H9 (cell line): ENCODE results near the gene GRK4. TPM values are rescaled to one million over a fixed set of nuclear protein-coding genes. Genes with fewer than 3 reads are reported as not detected.

Experiments
- DNase-seq: peaks from one replicate; pipeline ENCODE4 v3.0.0-alpha.2; 2017
- H2AFZ ChIP-seq: one replicate; pipeline ENCODE4 v1.6.1; 2013; ENCODE audit warnings: mild to moderate bottlenecking, low read length, control low read depth, moderate library complexity
- H2AK5ac ChIP-seq: 2 replicates; pipeline ENCODE4 v1.6.1; 2013; ENCODE audit warnings: low read length, control low read depth, mixed read lengths; ENCODE audit not compliant: insufficient read length
- H2BK120ac ChIP-seq: one replicate; pipeline ENCODE4 v1.6.1; 2013; ENCODE audit warnings: low read depth, mild to moderate bottlenecking, low read length, control low read depth, inconsistent platforms; ENCODE audit not compliant: poor library complexity, severe bottlenecking
- H2BK12ac ChIP-seq: 2 replicates; pipeline ENCODE4 v1.6.1; 2013; ENCODE audit warnings: low read length, control low read depth, mixed read lengths, low read depth; ENCODE audit not compliant: insufficient read length
- H2BK15ac ChIP-seq: 2 replicates; pipeline ENCODE4 v1.6.1; 2013; ENCODE audit warnings: low read depth, low read length, control low read depth
- H2BK20ac ChIP-seq: one replicate; pipeline ENCODE4 v1.6.1; 2013; ENCODE audit warnings: low read depth, mild to moderate bottlenecking, low read length, control low read depth, inconsistent platforms; ENCODE audit not compliant: poor library complexity, severe bottlenecking
- H2BK5ac ChIP-seq: 2 replicates; pipeline ENCODE4 v1.6.1; 2013; ENCODE audit warnings: low read length, control low read depth, mixed read lengths; ENCODE audit not compliant: insufficient read length
- H3K14ac ChIP-seq: 2 replicates; pipeline ENCODE4 v1.6.1; 2013; ENCODE audit warnings: low read length, control low read depth; ENCODE audit not compliant: insufficient read depth
- H3K18ac ChIP-seq: 2 replicates; pipeline ENCODE4 v1.6.1; 2013; ENCODE audit warnings: low read depth, mild to moderate bottlenecking, mixed read lengths, low read length, control low read depth; ENCODE audit not compliant: insufficient read length
- H3K23ac ChIP-seq: 2 replicates; pipeline ENCODE4 v1.6.1; 2013; ENCODE audit warnings: low read length, control low read depth, mixed read lengths, low read depth; ENCODE audit not compliant: insufficient read length
- H3K23me2 ChIP-seq: 2 replicates; pipeline ENCODE4 v1.6.1; 2013; ENCODE audit warnings: low read depth, mild to moderate bottlenecking, mixed read lengths, low read length, control low read depth; ENCODE audit not compliant: insufficient read length, poor library complexity, severe bottlenecking
- H3K27ac ChIP-seq: 2 replicates; pipeline ENCODE4 v1.5.1; 2013; ENCODE audit warnings: low read length, control low read depth, mixed read lengths, low read depth; ENCODE audit not compliant: insufficient read length
- H3K27me3 ChIP-seq: 2 replicates; pipeline ENCODE4 v1.6.1; 2013; ENCODE audit warnings: low read length, control low read depth, inconsistent platforms; ENCODE audit not compliant: insufficient read depth
- H3K4ac ChIP-seq: 2 replicates; pipeline ENCODE4 v1.6.1; 2013; ENCODE audit warnings: low read depth, mild to moderate bottlenecking, control low read depth, inconsistent platforms, low read length, moderate library complexity
- H3K4me1 ChIP-seq: 2 replicates; pipeline ENCODE4 v1.6.1; 2013; ENCODE audit warnings: low read length, control low read depth, inconsistent platforms; ENCODE audit not compliant: insufficient read depth
- H3K4me2 ChIP-seq: 2 replicates; pipeline ENCODE4 v1.6.1; 2013; ENCODE audit warnings: low read length, control low read depth, mixed read lengths; ENCODE audit not compliant: insufficient read length, insufficient read depth
- H3K56ac ChIP-seq: 2 replicates; pipeline ENCODE4 v1.6.1; 2013; ENCODE audit warnings: low read depth, mild to moderate bottlenecking, mixed read lengths, low read length, control low read depth; ENCODE audit not compliant: insufficient read length
- H3K79me1 ChIP-seq: 2 replicates; pipeline ENCODE4 v1.6.1; 2013; ENCODE audit warnings: low read depth, mild to moderate bottlenecking, moderate library complexity, low read length, control low read depth, inconsistent platforms; ENCODE audit not compliant: insufficient read depth, poor library complexity, severe bottlenecking
- H3K79me2 ChIP-seq: 2 replicates; pipeline ENCODE4 v1.6.1; 2013; ENCODE audit warnings: low read length, control low read depth, inconsistent platforms; ENCODE audit not compliant: insufficient read depth
- H3K9ac ChIP-seq: 2 replicates; pipeline ENCODE4 v1.6.1; 2013; ENCODE audit warnings: low read length, control low read depth, mixed read lengths; ENCODE audit not compliant: insufficient read length; ENCODE audit errors: extremely low read depth
- H3K9me3 ChIP-seq: one replicate; pipeline ENCODE4 v1.6.1; 2013; ENCODE audit warnings: low read depth, low read length, inconsistent platforms; ENCODE audit not compliant: control insufficient read depth
- H3T11ph ChIP-seq: one replicate; pipeline ENCODE4 v1.6.1; 2013; ENCODE audit warnings: mild to moderate bottlenecking, low read length, control low read depth, inconsistent platforms
- H4K20me1 ChIP-seq: one replicate; pipeline ENCODE4 v1.6.1; 2013; ENCODE audit not compliant: control insufficient read depth, insufficient read length, insufficient read depth
- H4K5ac ChIP-seq: 2 replicates; pipeline ENCODE4 v1.6.1; 2013; ENCODE audit warnings: low read depth, mild to moderate bottlenecking, mixed read lengths, low read length, control low read depth; ENCODE audit not compliant: insufficient read length
- H4K8ac ChIP-seq: replicated peaks from 2 replicates; pipeline ENCODE4 v1.6.1; 2013; ENCODE audit warnings: low read length, control low read depth, mixed read lengths, low read depth; ENCODE audit not compliant: insufficient read length
- H4K91ac ChIP-seq: 2 replicates; pipeline ENCODE4 v1.6.1; 2013; ENCODE audit warnings: low read depth, mild to moderate bottlenecking, moderate library complexity, mixed read lengths, low read length, control low read depth; ENCODE audit not compliant: insufficient read length
- H3K27ac Mint-ChIP-seq, 3 experiments: 2 replicates in 2 of 3; 3 replicates in 1 of 3; pipeline ENCODE4 v1.8.0; 2020 to 2021; ENCODE audit warnings: mixed read lengths in 3 of 3, mild to moderate bottlenecking in 1 of 3, moderate library complexity in 1 of 3
- H3K27me3 Mint-ChIP-seq: 2 replicates; pipeline ENCODE4 v1.8.0; 2021; ENCODE audit warnings: low read depth, mild to moderate bottlenecking, moderate library complexity, mixed read lengths
- H3K36me3 Mint-ChIP-seq, 3 experiments: 2 replicates in 2 of 3; 3 replicates in 1 of 3; pipeline ENCODE4 v1.8.0; 2020 to 2021; ENCODE audit warnings: low read depth in 3 of 3, mixed read lengths in 3 of 3; ENCODE audit not compliant: insufficient read depth in 1 of 3
- H3K4me1 Mint-ChIP-seq, 2 experiments: 2 replicates each; pipeline ENCODE4 v1.8.0; 2020; ENCODE audit warnings: mixed read lengths in 2 of 2
- H3K4me3 Mint-ChIP-seq, 2 experiments: 2 replicates in 1 of 2; 3 replicates in 1 of 2; pipeline ENCODE4 v1.8.0; 2020 to 2021; ENCODE audit warnings: mild to moderate bottlenecking in 2 of 2, mixed read lengths in 2 of 2, moderate library complexity in 1 of 2
- H3K9me3 Mint-ChIP-seq, 2 experiments: 2 replicates in 1 of 2; 3 replicates in 1 of 2; pipeline ENCODE4 v1.8.0; 2020; ENCODE audit warnings: mild to moderate bottlenecking in 2 of 2, mixed read lengths in 2 of 2, moderate library complexity in 1 of 2
- CTCF ChIP-seq: fragments of 200-600 bp; sonication (generic); conservative IDR thresholded peaks from 3 replicates; pipeline ENCODE4 v1.8.0; 2021; ENCODE audit warnings: antibody characterized with exemption, mild to moderate bottlenecking
- WGBS: extraction: QIAGEN DNeasy Blood & Tissue Kit; methylation state at CpG from one replicate; pipeline ENCODE4 v1.1.7; 2013; ENCODE audit warnings: missing lambda C conversion rate, low lambda C conversion rate, mixed read lengths; ENCODE audit not compliant: insufficient read length; ENCODE audit errors: extremely low coverage; 5-methylcytosine and 5-hydroxymethylcytosine counted together
- total RNA-seq: library from RNA; stranded (reverse); gene quantifications from 2 replicates; pipeline ENCODE4 v1.2.1, GENCODE V29; 2021

GRK4 gene
- total RNA-seq, 1 experiment from 2014 or later: 4.8 TPM

DNA sequence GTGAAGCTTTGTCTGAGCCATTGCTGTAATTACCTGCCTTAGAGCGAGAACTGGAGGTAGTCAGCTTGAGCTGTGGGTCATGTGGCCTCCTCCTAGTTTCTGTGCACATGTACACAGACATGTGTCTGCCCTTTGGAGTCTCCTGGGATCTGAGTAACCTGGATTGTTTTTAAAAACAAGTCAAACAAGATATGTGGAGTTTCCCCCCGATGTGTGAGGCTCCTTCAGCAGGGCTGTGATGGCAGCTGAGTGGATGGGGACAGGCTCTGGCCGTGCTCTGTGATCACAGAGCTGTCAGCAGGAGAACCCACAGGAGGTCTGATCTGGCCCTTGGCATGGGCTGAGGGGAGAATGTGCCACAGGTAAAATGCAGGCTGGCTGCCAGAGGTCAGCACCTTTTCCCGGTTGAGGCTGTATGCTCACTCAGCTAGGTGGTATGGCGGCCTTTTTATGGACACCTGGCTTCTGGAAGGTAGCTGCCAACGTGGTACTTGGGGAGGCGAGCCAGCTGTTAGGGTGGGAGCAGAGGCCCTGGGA is 38.5 kb upstream of the GRK4 start:
- no CpG with 5 or more reads among the region's 7 CpGs for WGBS
- no peak overlapping the region for H2AK5ac ChIP-seq
- H3K27me3 ChIP-seq: no peaks in the 10 kb centered on the region
- no peak overlapping the region for H3K23ac ChIP-seq
- H4K8ac ChIP-seq: no peak overlapping the region
- H4K5ac ChIP-seq: no peak overlapping the region
- no peak for DNase-seq
- H2BK15ac ChIP-seq: no peak overlapping the region
- Mint-ChIP-seq H3K36me3 (peaks cover 65 to 86% (median 83%) of the 10 kb centered on the region in 3 experiments), H3K4me1 (peaks cover 32 to 42% of the 10 kb centered on the region in 2 experiments), H3K27ac (peak overlapping the region; percentile 78 to 86 (median 84); a peak in 4 of 7 replicates), H3K9me3 (peaks cover 10 to 25% of the 10 kb centered on the region in 2 experiments), H3K27me3 (no peaks in the 10 kb centered on the region), H3K4me3 (no peak overlapping the region)
- TF ChIP-seq CTCF: no peak
- no peak overlapping the region for H3K27ac ChIP-seq
- no peak overlapping the region for H3K56ac ChIP-seq
- peaks cover 6% of the 10 kb centered on the region; the same call in 1 of the 2 replicates for H3K4me1 ChIP-seq
- H3K4me2 ChIP-seq: no peak overlapping the region
- H3K79me1 ChIP-seq: no peaks in the 10 kb centered on the region
- H4K91ac ChIP-seq: no peak overlapping the region
- H3K9me3 ChIP-seq: no peaks in the 10 kb centered on the region
- H3K79me2 ChIP-seq: no peaks in the 10 kb centered on the region
- no peak overlapping the region for H2BK120ac ChIP-seq
- no peak overlapping the region for H2BK20ac ChIP-seq
- no peak overlapping the region for H3K4ac ChIP-seq
- no peak overlapping the region; the same call in 1 of the 2 replicates for H3K14ac ChIP-seq
- no peak overlapping the region for H2BK12ac ChIP-seq
- peaks cover 2% of the 10 kb centered on the region for H4K20me1 ChIP-seq
- H3K18ac ChIP-seq: no peak overlapping the region
- no peak overlapping the region for H3K9ac ChIP-seq
- H3T11ph ChIP-seq: no peak overlapping the region
- no peak overlapping the region for H2AFZ ChIP-seq
- H3K23me2 ChIP-seq: no peaks in the 10 kb centered on the region
- H2BK5ac ChIP-seq: no peak overlapping the region
